Neural progenitor cell (in vitro differentiated cells): ENCODE data around the gene NTM.

ENCODE experiments used
- CTCF ChIP-seq: fragments of 200-600 bp; sonication (generic); IDR thresholded peaks from 2 replicates; pipeline ENCODE4 v1.5.1; 2017; ENCODE audit warnings: antibody characterized with exemption, mild to moderate bottlenecking
- EZH2 ChIP-seq: fragments of 200-600 bp; sonication (generic); IDR thresholded peaks from 2 replicates; pipeline ENCODE4 v1.6.1; 2017; ENCODE audit warnings: antibody characterized with exemption, mild to moderate bottlenecking, moderate library complexity
- EZH2phosphoT487 ChIP-seq: fragments of 200-600 bp; sonication (generic); IDR thresholded peaks from 2 replicates; pipeline ENCODE4 v1.6.1; 2017; ENCODE audit warnings: antibody characterized with exemption

- no peak for TF ChIP-seq CTCF
- no peak for TF ChIP-seq EZH2
- no peak for TF ChIP-seq EZH2phosphoT487
Measured at GRCh38 chr11:131391176-131391575, 20.8 kb downstream of the NTM start.
